Kidney capillary endothelial cell (primary cell): ENCODE results near the gene MT1M.

Source experiments
- DNase-seq: peaks from one replicate; pipeline ENCODE4 v3.0.0-alpha.2; 2018; ENCODE audit warnings: low spot score

Gene MT1M

GRCh38 chr16:56628486-56629350 lies 3.7 kb upstream of the MT1M start:
- DNase-seq, result no peak

- DNase-seq, result no peak
These were observed 2.9 kb upstream of the MT1M start for GRCh38 chr16:56629531-56629930.

GRCh38 chr16:56630134-56630533 lies 2.3 kb upstream of the MT1M start:
- no peak for DNase-seq

GRCh38 chr16:56631197-56631596 lies 1.3 kb upstream of the MT1M start:
- DNase-seq, result no peak

- no peak for DNase-seq
These were observed 665 bp upstream of the MT1M start for GRCh38 chr16:56631832-56632155.

GRCh38 chr16:56632848-56633365 lies 448 bp downstream of the MT1M start:
- no peak for DNase-seq

GRCh38 chr16:56633535-56633934 lies 1.1 kb downstream of the MT1M start:
- DNase-seq, result no peak

GRCh38 chr16:56634715-56635440 lies 2.4 kb downstream of the MT1M start:
- DNase-seq, result no peak

- DNase-seq, result no peak
These were observed 3.0 kb downstream of the MT1M start for GRCh38 chr16:56635441-56635967.

- DNase-seq, result no peak
These were observed 4.4 kb downstream of the MT1M start for GRCh38 chr16:56636616-56637413.

GRCh38 chr16:56637814-56638750 lies 5.6 kb downstream of the MT1M start, which contains the start of gene MT1A:
Gene MT1A (plus strand): TSS chr16:56638666. CDS start chr16:56638739, 73 bp downstream.
- DNase-seq, result no peak

GRCh38 chr16:56639045-56639444 lies 6.6 kb downstream of the MT1M start:
- no peak for DNase-seq

GRCh38 chr16:56640076-56640475 lies 7.6 kb downstream of the MT1M start:
- DNase-seq, result no peak

GRCh38 chr16:56641166-56641565 lies 8.7 kb downstream of the MT1M start:
- DNase-seq, result no peak

- no peak for DNase-seq
These were observed 10.8 kb downstream of the MT1M start for GRCh38 chr16:56643080-56643778.

GRCh38 chr16:56643833-56644232 lies 11.4 kb downstream of the MT1M start:
- DNase-seq, result no peak

- DNase-seq, result no peak
These were observed 12.9 kb downstream of the MT1M start for GRCh38 chr16:56645311-56645710.

- no peak for DNase-seq
These were observed 13.4 kb downstream of the MT1M start for GRCh38 chr16:56645838-56646237.

GRCh38 chr16:56647641-56648431 lies 15.4 kb downstream of the MT1M start:
- DNase-seq, result no peak
